Diencephalon (tissue), 1 donor: ENCODE data around the gene R3HDML. TPM values are rescaled to one million over a fixed set of nuclear protein-coding genes. Genes with fewer than 3 reads are reported as not detected.

Source experiments
- small RNA-seq: library from RNA; depleted of rRNA; stranded (forward); fragments of <200 nt; gene quantifications from one replicate; pipeline ENCODE3, GENCODE V24; 2014
- total RNA-seq: library from RNA; depleted of rRNA; stranded (reverse); fragments of >200 nt; gene quantifications from one replicate; pipeline ENCODE4 v1.2.3, GENCODE V29; 2014

The R3HDML gene, protein sequence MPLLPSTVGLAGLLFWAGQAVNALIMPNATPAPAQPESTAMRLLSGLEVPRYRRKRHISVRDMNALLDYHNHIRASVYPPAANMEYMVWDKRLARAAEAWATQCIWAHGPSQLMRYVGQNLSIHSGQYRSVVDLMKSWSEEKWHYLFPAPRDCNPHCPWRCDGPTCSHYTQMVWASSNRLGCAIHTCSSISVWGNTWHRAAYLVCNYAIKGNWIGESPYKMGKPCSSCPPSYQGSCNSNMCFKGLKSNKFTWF
- not detected for total RNA-seq

DNA sequence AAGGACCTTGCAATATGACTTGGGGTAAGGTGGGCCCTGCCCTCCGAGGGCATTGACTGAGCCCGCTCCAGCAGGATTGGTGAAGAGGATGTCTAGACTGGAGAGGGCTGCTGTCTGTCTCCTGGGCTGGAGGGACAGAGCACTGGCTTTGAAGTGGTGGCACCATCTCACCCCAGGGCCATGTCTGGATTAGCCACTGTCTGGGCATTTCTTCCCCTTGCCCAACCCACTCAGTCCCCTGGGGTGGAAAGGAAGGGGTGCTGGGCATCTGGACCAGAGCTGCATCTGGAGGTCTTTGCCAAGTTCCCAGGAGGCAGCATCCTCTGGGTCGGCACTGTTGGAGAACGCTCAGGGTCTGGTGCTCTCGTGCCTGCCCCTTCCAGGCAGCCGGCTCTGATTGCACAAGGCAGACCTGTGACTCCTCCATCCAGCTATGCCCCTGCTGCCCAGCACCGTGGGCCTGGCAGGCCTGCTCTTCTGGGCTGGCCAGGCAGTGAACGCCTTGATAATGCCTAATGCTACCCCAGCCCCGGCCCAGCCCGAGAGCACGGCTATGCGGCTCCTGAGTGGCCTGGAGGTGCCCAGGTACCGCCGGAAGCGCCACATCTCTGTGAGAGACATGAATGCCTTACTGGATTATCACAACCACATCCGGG lies at the start of gene R3HDML:
Gene R3HDML, plus strand, starts transcription at position 319 of the 656 bp plus-strand sequence. Its CDS starts 115 bp downstream, at position 434.

DNA sequence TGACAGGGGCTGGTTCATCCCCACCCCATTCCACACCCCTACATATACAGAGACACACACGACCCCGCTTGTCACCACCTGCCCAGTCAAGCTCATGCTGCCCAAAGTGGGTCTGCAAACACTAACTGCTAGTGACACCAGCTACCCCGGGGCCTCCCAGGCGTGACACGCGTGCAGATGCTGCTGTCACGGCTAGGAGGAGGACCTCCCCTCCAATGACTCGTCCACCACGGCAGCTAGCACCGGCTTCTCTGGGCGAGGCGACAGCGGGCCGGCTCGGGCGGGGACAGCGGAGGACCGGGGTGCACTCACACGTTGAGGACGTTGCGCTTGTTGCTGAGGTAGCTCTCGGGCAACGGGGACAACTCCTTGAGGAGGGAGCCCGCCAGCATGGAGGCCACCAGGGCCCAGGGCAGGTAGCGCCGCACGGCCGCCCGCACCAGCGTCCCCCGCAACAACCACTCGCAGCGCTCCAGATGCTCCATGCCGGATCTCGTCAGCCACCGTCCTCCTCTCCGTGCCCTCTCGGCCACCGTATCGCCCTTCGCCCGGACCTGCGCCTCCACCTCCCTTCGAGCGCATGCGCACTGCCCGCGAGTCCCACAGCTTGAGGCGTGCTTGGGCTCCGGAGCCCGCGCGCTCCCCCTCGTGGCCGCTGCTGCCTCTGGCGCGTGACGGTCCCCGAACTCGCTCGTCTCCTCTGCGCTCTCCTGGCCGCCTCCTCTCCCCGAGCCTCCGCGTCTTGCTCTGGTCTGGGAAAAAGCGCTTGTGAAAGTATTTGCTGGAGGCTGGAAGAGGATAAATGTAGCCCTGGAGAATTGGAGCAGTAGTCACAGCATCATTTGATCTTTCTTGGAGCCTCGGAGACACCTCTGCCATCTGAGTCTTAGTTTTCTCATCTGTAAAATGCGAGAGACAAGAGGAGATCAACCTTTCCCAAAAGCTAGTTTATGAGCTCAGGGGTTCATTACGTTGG lies 25.9 kb upstream of the R3HDML start, which contains the start of gene FITM2:
Gene FITM2, minus strand, starts transcription at position 539 of the 976 bp plus-strand sequence. Its CDS starts 54 bp downstream, at position 485.

DNA sequence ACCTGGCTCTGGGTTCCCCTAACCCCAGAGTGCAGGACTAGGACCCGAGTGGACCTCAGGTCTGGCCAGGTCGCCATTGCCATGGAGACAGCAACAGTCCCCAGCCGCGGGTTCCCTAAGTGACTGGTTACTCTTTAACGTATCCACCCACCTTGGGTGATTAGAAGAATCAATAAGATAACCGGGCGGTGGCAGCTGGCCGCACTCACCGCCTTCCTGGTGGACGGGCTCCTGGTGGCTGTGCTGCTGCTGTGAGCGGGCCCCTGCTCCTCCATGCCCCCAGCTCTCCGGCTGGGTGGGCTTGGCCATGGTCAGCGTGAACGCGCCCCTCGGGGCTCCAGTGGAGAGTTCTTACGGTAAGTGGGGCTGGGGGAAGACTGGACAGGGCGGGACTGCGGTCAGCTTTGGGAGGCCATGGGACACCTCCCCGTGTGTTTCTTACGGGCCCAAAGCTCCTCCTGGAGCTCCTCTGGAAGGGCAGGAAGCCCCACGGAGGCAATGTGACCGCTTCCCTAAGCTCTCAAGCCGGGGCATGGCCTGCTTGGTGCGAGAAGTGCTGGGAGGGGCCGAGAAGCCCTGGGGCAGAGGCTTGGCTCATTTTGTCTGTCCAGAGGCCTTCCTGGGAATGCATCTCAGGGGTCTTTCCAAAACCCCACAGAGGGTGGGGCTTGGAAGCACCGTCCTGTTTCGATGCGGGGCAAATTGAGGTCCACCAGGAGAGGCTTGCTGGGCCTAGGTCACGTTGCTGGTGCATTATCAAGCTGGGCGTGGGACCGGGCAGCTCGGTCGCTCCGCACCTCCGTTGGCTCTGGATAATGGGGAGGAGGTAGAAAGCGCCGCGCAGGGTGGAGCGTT lies 18.9 kb downstream of the R3HDML start, which contains the start of gene HNF4A:
Gene HNF4A, plus strand, starts transcription at position 202 of the 855 bp plus-strand sequence. Its CDS starts 106 bp downstream, at position 308.

Small RNA genes lying within 50 kb of the gene (small RNA-seq; reads per million reads assigned to genes)
- gene RF00019: not detected

Other genes with a start within 250 kb of the R3HDML start
- 0.46 TPM for gene JPH2, start 149.9 kb upstream of the R3HDML start, total RNA-seq
- gene OSER1, start 126.3 kb upstream of the R3HDML start, total RNA-seq: 36.0 TPM
- gene GDAP1L1, start 89.7 kb upstream of the R3HDML start, total RNA-seq: 91.3 TPM
- gene FITM2, start 25.8 kb upstream of the R3HDML start, total RNA-seq: 15.5 TPM
- not detected for gene HNF4A, start 18.7 kb downstream of the R3HDML start, total RNA-seq
- gene TTPAL, start 138.8 kb downstream of the R3HDML start, total RNA-seq: 20.3 TPM
- gene SERINC3, start 185.0 kb downstream of the R3HDML start, total RNA-seq: 116 TPM
- gene PKIG, start 245.5 kb downstream of the R3HDML start, total RNA-seq: 36.0 TPM